ENCODE data around the gene DNAH11. TPM values are rescaled to one million over a fixed set of nuclear protein-coding genes. Genes with fewer than 3 reads are reported as not detected.

Gene DNAH11
- total RNA-seq, 1 donor from 2014 or later: under 0.01 TPM

DNA sequence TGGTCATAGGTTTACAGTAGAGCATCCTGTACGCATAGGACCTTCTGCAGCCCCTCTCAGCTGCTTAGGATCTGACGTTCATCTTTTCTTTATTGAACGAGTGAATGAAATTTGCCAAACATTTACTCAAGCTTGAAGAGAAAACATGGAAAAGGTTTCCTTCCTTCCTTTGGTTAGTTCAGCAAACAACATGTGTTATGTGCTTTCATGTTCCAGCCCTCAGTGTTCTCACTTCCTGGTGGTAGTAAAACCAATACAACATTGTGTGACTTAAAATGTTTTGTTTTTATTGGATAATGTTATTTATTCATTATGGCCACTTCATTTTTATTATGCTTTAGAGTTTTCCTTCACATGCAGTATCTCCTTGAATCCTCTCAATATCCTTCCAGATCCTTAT lies 404.2 kb downstream of the DNAH11 start:
- no peak for DNase-seq (ENCODE audit: extremely low read depth, low read depth, low spot score)

GRCh38 chr7:21947946-21948345 lies 405.1 kb downstream of the DNAH11 start:
- DNase-seq (ENCODE audit: extremely low read depth, low read depth, low spot score): no peak

GRCh38 chr7:21948364-21948763 lies 405.5 kb downstream of the DNAH11 start:
- no peak for DNase-seq (ENCODE audit: extremely low read depth, low read depth, low spot score)

GRCh38 chr7:21948887-21949540 lies 406.2 kb downstream of the DNAH11 start:
- no peak for DNase-seq (ENCODE audit: extremely low read depth, low read depth, low spot score)

Other genes with a start within 250 kb of the DNAH11 start
- 5.2 and 5.4 TPM in 2 replicates for gene SP4, start 115.0 kb upstream of the DNAH11 start, total RNA-seq

All from glomerular endothelial cell (primary cell).